Activated CD4-positive, alpha-beta memory T cell treated with anti-CD3 and anti-CD28 coated beads for 36 hours (primary cell): Measurements from ENCODE around the gene CLEC7A. TPM values are rescaled to one million over a fixed set of nuclear protein-coding genes. Genes with fewer than 3 reads are reported as not detected.

ENCODE experiments used
- CTCF ChIA-PET: fragments of 350-600 bp; sonication (Branson Sonifier 250); formaldehyde crosslinking; loops from one replicate; lab custom pipeline; 2021; ENCODE audit warnings: antibody characterized with exemption, inconsistent platforms; lab: Charles Lee
- POLR2A ChIA-PET: fragments of 350-600 bp; sonication (Branson Sonifier 250); formaldehyde crosslinking; loops from one replicate; lab custom pipeline; 2021; ENCODE audit warnings: antibody characterized with exemption; lab: Charles Lee
- DNase-seq: peaks from one replicate; pipeline ENCODE4 v3.0.0-alpha.2; 2020
- H3K27ac Mint-ChIP-seq: one replicate; pipeline ENCODE4 v1.8.0; 2021; ENCODE audit warnings: mixed read lengths
- H3K27me3 Mint-ChIP-seq: one replicate; pipeline ENCODE4 v1.8.0; 2021; ENCODE audit warnings: mixed read lengths
- H3K36me3 Mint-ChIP-seq: one replicate; pipeline ENCODE4 v1.8.0; 2021; ENCODE audit warnings: mixed read lengths
- H3K4me1 Mint-ChIP-seq: one replicate; pipeline ENCODE4 v1.8.0; 2021; ENCODE audit warnings: low read depth, mixed read lengths
- H3K4me3 Mint-ChIP-seq: one replicate; pipeline ENCODE4 v1.8.0; 2021; ENCODE audit warnings: mild to moderate bottlenecking, mixed read lengths
- H3K9me3 Mint-ChIP-seq: one replicate; pipeline ENCODE4 v1.8.0; 2021; ENCODE audit warnings: mixed read lengths
- intact Hi-C: fragments of 100-400 bp; cut with micrococcal nuclease; formaldehyde crosslinking; loops from one replicate; pipeline ENCODE4 v1.15.1; 2023
- total RNA-seq, 2 experiments: library from RNA; stranded (reverse); gene quantifications; one replicate each; pipeline ENCODE4 v1.2.3, GENCODE V29; 2021

Gene CLEC7A
- total RNA-seq, 2 experiments from 2014 or later: not detected

- Mint-ChIP-seq H3K4me1 (no peaks in the 10 kb centered on the region), H3K27me3 (peaks cover 4% of the 10 kb centered on the region), H3K36me3 (no peaks in the 10 kb centered on the region), H3K27ac (no peak overlapping the region), H3K9me3 (no peaks in the 10 kb centered on the region), H3K4me3 (no peak overlapping the region)
- CTCF ChIA-PET: interaction anchor here (1.2 to 4.3 kb wide), 2 partner anchors 127 to 323 kb away, joined by 4 to 37 read pairs; partner anchors contain the start of gene CLEC12B
- intact Hi-C loops: no loop called here
- no peak for DNase-seq
- POLR2A ChIA-PET: interaction anchor here (0.6 kb wide), 2 partner anchors 102 to 477 kb away, joined by 3 to 4 read pairs; no protein-coding TSS in a partner anchor
These were observed 6.7 kb upstream of the CLEC7A start for GRCh38 chr12:10136637-10137205.

- Mint-ChIP-seq H3K36me3 (no peaks in the 10 kb centered on the region), H3K27me3 (peaks cover 4% of the 10 kb centered on the region), H3K4me1 (peaks cover 9% of the 10 kb centered on the region), H3K9me3 (no peaks in the 10 kb centered on the region), H3K4me3 (no peak overlapping the region), H3K27ac (no peak overlapping the region)
- ChIA-PET POLR2A (no interaction called here), CTCF (interaction anchor here (1.8 kb wide), 1 partner anchor 384 kb away, joined by 7 read pairs; no protein-coding TSS in a partner anchor)
- no peak for DNase-seq
- intact Hi-C loops: no loop called here
These were observed 5.1 kb upstream of the CLEC7A start for GRCh38 chr12:10135126-10135525.

- CTCF ChIA-PET: no interaction called here
- peaks cover 6% of the 10 kb centered on the region for H3K27me3 Mint-ChIP-seq
- H3K27ac Mint-ChIP-seq: no peak overlapping the region
- intact Hi-C loops: no loop called here
- POLR2A ChIA-PET: no interaction called here
- H3K9me3 Mint-ChIP-seq: no peaks in the 10 kb centered on the region
- no peak for DNase-seq
- H3K4me3 Mint-ChIP-seq: no peak overlapping the region
- H3K4me1 Mint-ChIP-seq: peaks cover 16% of the 10 kb centered on the region
- H3K36me3 Mint-ChIP-seq: no peaks in the 10 kb centered on the region
These were observed 2.9 kb upstream of the CLEC7A start for GRCh38 chr12:10132850-10133370.

- Mint-ChIP-seq H3K9me3 (no peaks in the 10 kb centered on the region), H3K27ac (no peak overlapping the region), H3K27me3 (peaks cover 5% of the 10 kb centered on the region), H3K36me3 (no peaks in the 10 kb centered on the region), H3K4me1 (peaks cover 16% of the 10 kb centered on the region), H3K4me3 (no peak overlapping the region)
- CTCF ChIA-PET: interaction anchor here (1.0 to 1.9 kb wide), 4 partner anchors 9 to 334 kb away, joined by 3 to 10 read pairs (median 5); no protein-coding TSS in a partner anchor
- intact Hi-C loops: no loop called here
- POLR2A ChIA-PET: interaction anchor here (0.6 kb wide), 1 partner anchor 30 kb away, joined by 3 read pairs; no protein-coding TSS in a partner anchor
- no peak for DNase-seq
These were observed 1.2 kb upstream of the CLEC7A start for GRCh38 chr12:10131111-10131690.

- CTCF ChIA-PET: interaction anchor here (1.7 kb wide), 1 partner anchor 11 kb away, joined by 9 read pairs; no protein-coding TSS in a partner anchor
- Mint-ChIP-seq H3K36me3 (no peaks in the 10 kb centered on the region), H3K9me3 (no peaks in the 10 kb centered on the region), H3K27me3 (peaks cover 6% of the 10 kb centered on the region), H3K4me1 (peaks cover 16% of the 10 kb centered on the region), H3K27ac (no peak overlapping the region), H3K4me3 (no peak overlapping the region)
- POLR2A ChIA-PET: no interaction called here
- DNase-seq: no peak
- intact Hi-C loops: loop anchor here (5.0 kb wide), 1 partner anchor 186 kb away; no protein-coding TSS in a partner anchor
These were observed 1.3 kb downstream of the CLEC7A start for GRCh38 chr12:10128687-10129086.

DNA sequence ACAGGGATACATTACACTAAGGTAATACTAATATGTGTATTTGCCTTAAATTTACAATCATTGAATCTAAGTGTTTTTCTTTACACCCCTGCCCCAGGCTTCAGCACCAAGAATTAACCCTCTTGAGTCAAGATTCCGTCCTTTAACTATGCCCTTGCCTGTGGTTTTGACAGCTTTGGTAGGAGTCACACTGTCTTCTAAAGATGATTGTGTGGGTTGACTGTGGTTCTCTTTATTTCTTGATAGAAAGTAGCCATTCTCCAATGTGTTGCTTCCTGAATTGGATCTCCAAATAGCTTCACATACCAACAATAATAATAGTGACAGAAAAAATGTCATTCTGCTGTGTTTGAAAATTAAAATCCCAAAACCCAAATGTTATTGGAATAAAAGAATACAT, 3.6 kb downstream of the CLEC7A start:
- intact Hi-C loops: loop anchor here (5.0 kb wide), 1 partner anchor 184 kb away; no protein-coding TSS in a partner anchor
- peaks cover 16% of the 10 kb centered on the region for H3K4me1 Mint-ChIP-seq
- DNase-seq: no peak
- H3K27ac Mint-ChIP-seq: no peak overlapping the region
- POLR2A ChIA-PET: no interaction called here
- CTCF ChIA-PET: interaction anchor here (1.0 kb wide), 1 partner anchor 27 kb away, joined by 4 read pairs; no protein-coding TSS in a partner anchor
- H3K4me3 Mint-ChIP-seq: no peak overlapping the region
- H3K36me3 Mint-ChIP-seq: no peaks in the 10 kb centered on the region
- peaks cover 6% of the 10 kb centered on the region for H3K27me3 Mint-ChIP-seq
- H3K9me3 Mint-ChIP-seq: no peaks in the 10 kb centered on the region

DNA sequence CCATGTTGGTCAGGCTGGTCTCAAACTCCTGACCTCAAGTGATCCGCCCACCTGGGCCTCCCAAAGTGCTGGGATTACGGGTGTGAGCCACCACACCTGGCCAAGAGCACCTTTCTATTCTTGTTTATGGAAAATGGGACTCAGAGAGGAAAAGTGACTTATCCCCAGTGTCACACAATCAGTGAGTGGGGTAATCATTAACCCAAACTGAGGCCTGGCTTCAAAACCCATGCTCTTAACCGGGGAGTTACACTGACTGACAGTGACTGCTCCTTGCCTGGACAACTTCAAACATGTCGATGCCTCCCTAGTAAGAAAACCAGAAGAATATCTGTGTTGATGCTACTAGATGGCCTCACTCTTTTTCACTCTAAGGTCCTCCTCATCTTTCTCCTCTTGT, 7.3 kb downstream of the CLEC7A start:
- H3K27ac Mint-ChIP-seq: no peak overlapping the region
- no peaks in the 10 kb centered on the region for H3K36me3 Mint-ChIP-seq
- no peaks in the 10 kb centered on the region for H3K9me3 Mint-ChIP-seq
- H3K4me1 Mint-ChIP-seq: no peaks in the 10 kb centered on the region
- POLR2A ChIA-PET: no interaction called here
- no peak for DNase-seq
- H3K27me3 Mint-ChIP-seq: peaks cover 3% of the 10 kb centered on the region
- CTCF ChIA-PET: no interaction called here
- no peak overlapping the region for H3K4me3 Mint-ChIP-seq
- intact Hi-C loops: no loop called here

- DNase-seq: no peak
These were observed 8.7 kb downstream of the CLEC7A start for GRCh38 chr12:10121278-10121677.

DNA sequence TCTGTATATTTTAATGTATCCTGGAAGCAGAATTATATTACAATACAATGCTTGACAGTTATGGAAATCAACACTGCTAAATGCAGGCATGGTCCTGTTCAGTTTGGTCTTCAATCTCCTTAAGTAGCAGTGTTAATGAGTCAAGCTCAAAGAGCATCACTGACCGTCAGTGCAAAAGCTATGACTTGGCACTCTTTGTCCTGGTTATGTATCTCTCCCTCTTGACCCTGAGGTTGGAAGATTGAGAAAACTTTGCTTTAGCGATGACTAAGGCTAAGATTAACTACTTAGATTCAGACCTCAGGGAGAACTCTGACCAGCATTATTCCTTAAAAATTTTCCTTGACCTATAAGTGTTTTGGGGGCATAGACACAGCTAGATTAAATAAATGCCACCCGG, 10.9 kb downstream of the CLEC7A start:
- intact Hi-C loops: no loop called here
- Mint-ChIP-seq H3K36me3 (no peaks in the 10 kb centered on the region), H3K4me1 (no peaks in the 10 kb centered on the region), H3K9me3 (no peaks in the 10 kb centered on the region), H3K27me3 (no peaks in the 10 kb centered on the region), H3K27ac (no peak overlapping the region), H3K4me3 (no peak overlapping the region)
- POLR2A ChIA-PET: no interaction called here
- no peak for DNase-seq
- CTCF ChIA-PET: no interaction called here

More at GRCh38 chr12:10121278-10121677, 8.7 kb downstream of the CLEC7A start:
- Mint-ChIP-seq H3K27me3 (peaks cover 1% of the 10 kb centered on the region), H3K36me3 (no peaks in the 10 kb centered on the region), H3K4me1 (no peaks in the 10 kb centered on the region), H3K9me3 (no peaks in the 10 kb centered on the region), H3K4me3 (no peak overlapping the region), H3K27ac (no peak overlapping the region)
- intact Hi-C loops: no loop called here
- CTCF ChIA-PET: interaction anchor here (0.7 kb wide), 1 partner anchor 181 kb away, joined by 3 read pairs; no protein-coding TSS in a partner anchor
- POLR2A ChIA-PET: no interaction called here

GRCh38 chr12:10115890-10116289, 14.1 kb downstream of the CLEC7A start:
- no peak for DNase-seq
- intact Hi-C loops: no loop called here
- no peaks in the 10 kb centered on the region for H3K36me3 Mint-ChIP-seq
- POLR2A ChIA-PET: no interaction called here
- no peak overlapping the region for H3K27ac Mint-ChIP-seq
- H3K9me3 Mint-ChIP-seq: no peaks in the 10 kb centered on the region
- H3K27me3 Mint-ChIP-seq: no peaks in the 10 kb centered on the region
- H3K4me1 Mint-ChIP-seq: no peaks in the 10 kb centered on the region
- CTCF ChIA-PET: no interaction called here
- no peak overlapping the region for H3K4me3 Mint-ChIP-seq

DNA sequence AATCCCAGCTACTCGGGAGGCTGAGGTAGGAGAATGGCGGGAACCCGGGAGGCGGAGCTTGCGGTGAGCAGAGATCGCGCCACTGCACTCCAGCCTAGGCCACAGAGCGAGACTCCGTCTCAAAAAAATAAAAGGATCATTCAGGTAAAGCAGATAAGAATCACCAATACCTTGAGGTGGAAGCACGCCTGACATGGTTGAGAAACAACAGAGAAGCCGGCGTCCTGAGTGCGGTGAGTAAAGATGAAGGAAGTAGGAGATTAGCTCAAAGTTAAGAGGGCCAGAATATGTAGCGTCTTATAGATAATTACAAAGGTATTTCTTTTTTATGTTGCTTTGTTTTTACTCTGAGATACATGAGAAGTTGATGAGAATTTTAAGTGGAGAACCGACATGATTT, 14.7 kb downstream of the CLEC7A start:
- H3K27ac Mint-ChIP-seq: no peak overlapping the region
- CTCF ChIA-PET: interaction anchor here (0.6 kb wide), 1 partner anchor 25 kb away, joined by 4 read pairs; no protein-coding TSS in a partner anchor
- no peak for DNase-seq

GRCh38 chr12:10113920-10114319, 16.1 kb downstream of the CLEC7A start:
- Mint-ChIP-seq H3K27me3 (no peaks in the 10 kb centered on the region), H3K36me3 (no peaks in the 10 kb centered on the region), H3K4me3 (no peak overlapping the region), H3K4me1 (no peaks in the 10 kb centered on the region), H3K9me3 (no peaks in the 10 kb centered on the region), H3K27ac (no peak overlapping the region)
- DNase-seq: no peak
- POLR2A ChIA-PET: no interaction called here
- CTCF ChIA-PET: no interaction called here
- intact Hi-C loops: no loop called here

More for the DNA sequence above, 14.7 kb downstream of the CLEC7A start:
- POLR2A ChIA-PET: no interaction called here
- Mint-ChIP-seq H3K36me3 (no peaks in the 10 kb centered on the region), H3K9me3 (no peaks in the 10 kb centered on the region), H3K27me3 (no peaks in the 10 kb centered on the region), H3K4me3 (no peak overlapping the region), H3K4me1 (no peaks in the 10 kb centered on the region)
- intact Hi-C loops: no loop called here
